Activated CD8-positive, alpha-beta T cell treated with anti-CD3 and anti-CD28 coated beads for 36 hours (primary cell): ENCODE measurements around the gene CLINT1. TPM values are rescaled to one million over a fixed set of nuclear protein-coding genes. Genes with fewer than 3 reads are reported as not detected.

Experiments used
- ATAC-seq: fragments of 200-7000 bp; cut with Tn5 transposase; one replicate; pipeline ENCODE4 v1.10.0; 2021; ENCODE audit warnings: mild to moderate bottlenecking, moderate library complexity
- CTCF ChIA-PET: fragments of 350-600 bp; sonication (Branson Sonifier 250); formaldehyde crosslinking; loops from one replicate; lab custom pipeline; 2021; ENCODE audit warnings: antibody characterized with exemption; lab: Charles Lee
- POLR2A ChIA-PET: fragments of 350-600 bp; sonication (Branson Sonifier 250); formaldehyde crosslinking; loops from one replicate; lab custom pipeline; 2021; ENCODE audit warnings: antibody characterized with exemption; lab: Charles Lee
- DNase-seq: peaks from one replicate; pipeline ENCODE4 v3.0.0-alpha.2; 2020
- H3K27ac Mint-ChIP-seq: one replicate; pipeline ENCODE4 v1.8.0; 2021; ENCODE audit warnings: mild to moderate bottlenecking, mixed read lengths
- H3K27me3 Mint-ChIP-seq: one replicate; pipeline ENCODE4 v1.8.0; 2021; ENCODE audit warnings: mixed read lengths
- H3K36me3 Mint-ChIP-seq: one replicate; pipeline ENCODE4 v1.8.0; 2021; ENCODE audit warnings: low read depth, mixed read lengths
- H3K4me1 Mint-ChIP-seq: one replicate; pipeline ENCODE4 v1.8.0; 2021; ENCODE audit warnings: low read depth, mixed read lengths
- H3K4me3 Mint-ChIP-seq: one replicate; pipeline ENCODE4 v1.8.0; 2021; ENCODE audit warnings: mild to moderate bottlenecking, moderate library complexity, mixed read lengths
- H3K9me3 Mint-ChIP-seq: one replicate; pipeline ENCODE4 v1.8.0; 2021; ENCODE audit warnings: mixed read lengths
- intact Hi-C: fragments of 100-400 bp; cut with micrococcal nuclease; formaldehyde crosslinking; loops from one replicate; pipeline ENCODE4 v1.10.0; 2022
- total RNA-seq, 2 experiments: library from RNA; stranded (reverse); gene quantifications; one replicate each; pipeline ENCODE4 v1.2.3, GENCODE V29; 2021
- TF ChIP-seq, protein P1 (sequence below): fragments of 200-600 bp; IDR thresholded peaks from one replicate; pipeline ENCODE4 v1.8.0; 2022; ENCODE audit warnings: antibody characterized with exemption, mild to moderate bottlenecking

CLINT1 gene
- total RNA-seq: 10 to 100 TPM; 56.8 to 60.7 TPM

DNA sequence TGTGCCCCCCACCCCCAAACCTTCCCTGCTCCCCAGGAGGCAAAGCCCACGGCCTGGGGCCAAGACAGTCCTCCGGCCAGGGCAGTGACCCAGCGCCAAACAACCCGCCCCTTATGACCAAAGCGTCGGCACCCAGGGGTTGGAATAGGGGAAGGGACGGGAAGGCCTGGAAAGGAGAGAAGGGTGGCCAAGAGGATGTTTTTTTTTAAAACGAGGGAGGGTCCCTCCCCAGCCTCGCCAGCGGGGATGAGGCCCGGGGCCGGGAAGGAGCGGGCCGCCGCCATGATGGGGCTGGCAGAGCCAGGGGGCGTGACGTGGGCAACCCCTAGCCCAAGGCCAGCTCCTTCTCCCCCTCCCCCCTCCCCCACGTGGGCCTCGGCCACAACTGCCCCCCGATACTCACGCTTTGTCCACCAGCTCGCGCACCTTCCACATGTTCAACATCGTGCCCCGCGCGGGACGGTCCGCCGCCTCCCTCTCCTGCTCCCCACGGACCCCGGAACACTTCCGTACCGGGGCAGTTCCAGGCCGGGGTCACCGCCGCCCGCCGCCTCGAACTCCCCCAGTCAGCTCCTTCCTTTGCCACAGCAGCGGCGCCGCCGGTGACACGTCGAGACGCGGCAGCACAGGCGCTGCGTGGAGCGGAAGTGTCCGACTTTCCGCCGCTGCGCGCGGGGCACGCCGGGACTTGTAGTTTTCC, at the start of gene CLINT1:
Gene CLINT1, minus strand, starts transcription at position 619 of the 700 bp plus-strand sequence. Its CDS starts 175 bp downstream, at position 444.
- H3K36me3 Mint-ChIP-seq: peaks cover 16% of the 10 kb centered on the region
- intact Hi-C loops: loop anchor here (5.0 kb wide), 1 partner anchor 59 kb away; no protein-coding TSS in a partner anchor
- DNase-seq (peak; percentile 93), ATAC-seq (peak; percentile 83)
- H3K27me3 Mint-ChIP-seq: no peaks in the 10 kb centered on the region
- peak within 1 kb of the TSS; percentile 97 for H3K4me3 Mint-ChIP-seq
- ChIA-PET POLR2A (interaction anchor here (0.9 kb wide), 1 partner anchor 17 kb away, joined by 3 read pairs; no protein-coding TSS in a partner anchor), CTCF (interaction anchor here (0.7 to 1.7 kb wide), 7 partner anchors 24 to 136 kb away, joined by 3 to 5 read pairs (median 3); partner anchors contain the start of gene LSM11)
- no peaks in the 10 kb centered on the region for H3K9me3 Mint-ChIP-seq
- TF ChIP-seq, protein P1, sequence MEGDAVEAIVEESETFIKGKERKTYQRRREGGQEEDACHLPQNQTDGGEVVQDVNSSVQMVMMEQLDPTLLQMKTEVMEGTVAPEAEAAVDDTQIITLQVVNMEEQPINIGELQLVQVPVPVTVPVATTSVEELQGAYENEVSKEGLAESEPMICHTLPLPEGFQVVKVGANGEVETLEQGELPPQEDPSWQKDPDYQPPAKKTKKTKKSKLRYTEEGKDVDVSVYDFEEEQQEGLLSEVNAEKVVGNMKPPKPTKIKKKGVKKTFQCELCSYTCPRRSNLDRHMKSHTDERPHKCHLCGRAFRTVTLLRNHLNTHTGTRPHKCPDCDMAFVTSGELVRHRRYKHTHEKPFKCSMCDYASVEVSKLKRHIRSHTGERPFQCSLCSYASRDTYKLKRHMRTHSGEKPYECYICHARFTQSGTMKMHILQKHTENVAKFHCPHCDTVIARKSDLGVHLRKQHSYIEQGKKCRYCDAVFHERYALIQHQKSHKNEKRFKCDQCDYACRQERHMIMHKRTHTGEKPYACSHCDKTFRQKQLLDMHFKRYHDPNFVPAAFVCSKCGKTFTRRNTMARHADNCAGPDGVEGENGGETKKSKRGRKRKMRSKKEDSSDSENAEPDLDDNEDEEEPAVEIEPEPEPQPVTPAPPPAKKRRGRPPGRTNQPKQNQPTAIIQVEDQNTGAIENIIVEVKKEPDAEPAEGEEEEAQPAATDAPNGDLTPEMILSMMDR: no peak
- H3K4me1 Mint-ChIP-seq: peaks cover 62% of the 10 kb centered on the region
- peak within 1 kb of the TSS; percentile 98 for H3K27ac Mint-ChIP-seq

DNA sequence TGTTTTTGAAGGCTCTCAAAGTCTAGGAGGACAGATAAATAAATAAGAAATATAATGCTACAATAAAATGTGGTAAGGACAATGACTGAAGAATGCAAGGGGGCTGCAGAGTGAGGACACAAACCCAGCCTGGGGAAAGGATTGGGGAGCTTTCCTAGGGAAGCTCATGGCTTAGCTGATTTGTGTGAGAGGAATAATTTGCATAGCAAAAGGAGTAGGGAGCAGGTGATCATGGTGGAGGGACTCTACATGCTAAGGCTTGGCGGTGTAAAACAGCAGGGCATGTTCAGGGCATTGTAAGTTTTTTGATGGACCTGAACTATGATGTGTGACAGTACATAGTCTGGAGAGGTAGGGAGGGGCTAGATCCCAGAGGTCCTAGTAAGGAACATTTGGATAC, 49.5 kb upstream of the CLINT1 start:
- TF ChIP-seq, protein P1: no peak
- ChIA-PET POLR2A (no interaction called here), CTCF (interaction anchor here (0.8 to 2.2 kb wide), 4 partner anchors 10 to 147 kb away, joined by 3 to 8 read pairs (median 6); no protein-coding TSS in a partner anchor)
- ATAC-seq (no peak), DNase-seq (no peak)
- H3K27me3 Mint-ChIP-seq: no peaks in the 10 kb centered on the region
- H3K36me3 Mint-ChIP-seq: no peaks in the 10 kb centered on the region
- intact Hi-C loops: no loop called here
- H3K27ac Mint-ChIP-seq: no peak overlapping the region
- H3K4me1 Mint-ChIP-seq: no peaks in the 10 kb centered on the region
- no peak overlapping the region for H3K4me3 Mint-ChIP-seq
- no peaks in the 10 kb centered on the region for H3K9me3 Mint-ChIP-seq

DNA sequence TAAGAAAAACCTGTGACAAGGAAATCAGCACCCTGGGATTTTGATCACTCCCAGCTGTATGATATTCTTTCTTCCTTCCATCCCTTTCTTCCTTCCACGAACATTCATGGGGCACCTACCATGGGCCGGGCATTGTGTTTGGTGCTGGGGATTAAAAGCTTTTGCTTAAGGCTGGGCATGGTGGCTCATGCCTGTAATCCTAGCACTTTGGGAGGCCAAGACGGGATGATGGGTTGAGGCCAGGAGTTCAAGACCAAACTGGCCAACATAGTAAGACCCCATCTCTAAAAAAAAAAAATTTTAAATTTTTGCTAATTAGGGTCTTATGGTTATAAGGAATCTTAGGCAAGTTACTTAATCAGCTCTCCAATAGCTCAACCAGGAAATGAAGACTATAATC, 48.5 kb upstream of the CLINT1 start:
- Mint-ChIP-seq H3K9me3 (no peaks in the 10 kb centered on the region), H3K4me1 (no peaks in the 10 kb centered on the region), H3K4me3 (no peak overlapping the region), H3K27ac (no peak overlapping the region), H3K27me3 (no peaks in the 10 kb centered on the region), H3K36me3 (no peaks in the 10 kb centered on the region)
- ChIA-PET POLR2A (no interaction called here), CTCF (interaction anchor here (0.6 to 2.2 kb wide), 5 partner anchors 10 to 90 kb away, joined by 3 to 8 read pairs (median 4); no protein-coding TSS in a partner anchor)
- TF ChIP-seq, protein P1: no peak
- ATAC-seq: no peak
- DNase-seq: no peak
- intact Hi-C loops: no loop called here

DNA sequence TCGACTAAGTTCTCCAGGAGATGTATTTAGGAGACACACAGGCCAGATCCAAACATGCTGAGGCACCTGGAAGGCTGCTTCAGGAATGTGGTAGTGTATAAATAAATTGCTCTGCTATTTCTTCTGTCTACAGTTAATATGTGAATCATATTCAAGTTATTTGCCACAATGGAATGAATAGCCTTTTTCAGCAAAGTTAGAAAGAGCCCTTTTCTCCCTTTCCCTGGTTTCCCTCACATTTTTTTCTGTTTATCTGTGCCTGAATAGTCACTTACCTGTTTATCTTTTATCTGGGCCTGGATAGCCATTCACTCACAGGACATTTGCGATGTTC, 44.1 kb upstream of the CLINT1 start:
- Mint-ChIP-seq H3K27ac (no peak overlapping the region), H3K9me3 (no peaks in the 10 kb centered on the region), H3K4me1 (no peaks in the 10 kb centered on the region), H3K36me3 (no peaks in the 10 kb centered on the region), H3K27me3 (no peaks in the 10 kb centered on the region), H3K4me3 (no peak overlapping the region)
- ChIA-PET POLR2A (no interaction called here), CTCF (interaction anchor here (0.9 to 1.5 kb wide), 2 partner anchors 10 to 16 kb away, joined by 3 read pairs; no protein-coding TSS in a partner anchor)
- DNase-seq (no peak), ATAC-seq (no peak)
- TF ChIP-seq, protein P1: no peak
- intact Hi-C loops: no loop called here
